Medulla oblongata (tissue), 1 donor: Measurements from ENCODE around the gene TCAP.

ENCODE experiments used
- DNase-seq: peaks from one replicate; pipeline ENCODE4 v3.0.0-alpha.2; 2015; ENCODE audit errors: extremely low spot score

TCAP gene

DNA sequence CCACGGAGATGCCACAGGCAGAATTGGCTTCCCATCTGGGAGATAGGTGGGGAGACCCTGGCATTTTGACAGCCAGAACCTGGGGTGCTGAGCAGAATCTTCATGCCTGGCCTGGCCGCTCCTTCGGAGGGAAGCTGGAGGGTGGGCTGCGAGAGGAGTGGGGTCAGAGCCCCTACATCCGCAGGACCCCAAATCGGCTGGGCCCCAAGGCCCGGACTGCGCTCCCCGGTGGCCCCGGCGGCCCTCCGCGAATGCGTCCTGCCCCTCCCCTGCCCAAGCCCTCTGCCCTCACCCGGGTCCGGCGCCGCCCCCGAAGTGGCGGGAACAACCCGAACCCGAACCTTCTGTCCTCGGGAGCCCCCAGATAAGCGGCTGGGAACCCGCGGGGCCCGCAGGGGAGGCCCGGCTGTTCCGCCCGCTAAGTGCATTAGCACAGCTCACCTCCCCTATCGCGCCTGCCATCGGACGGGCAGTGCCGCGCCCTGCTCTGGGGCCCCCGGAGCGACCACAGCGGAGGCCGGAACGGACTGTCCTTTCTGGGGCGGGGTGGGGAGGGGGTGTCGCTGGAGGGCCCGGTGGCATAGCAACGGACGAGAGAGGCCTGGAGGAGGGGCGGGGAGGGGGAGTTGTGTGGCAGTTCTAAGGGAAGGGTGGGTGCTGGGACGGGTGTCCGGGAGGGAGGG lies 2.3 kb downstream of the TCAP start:
- DNase-seq = no peak

DNA sequence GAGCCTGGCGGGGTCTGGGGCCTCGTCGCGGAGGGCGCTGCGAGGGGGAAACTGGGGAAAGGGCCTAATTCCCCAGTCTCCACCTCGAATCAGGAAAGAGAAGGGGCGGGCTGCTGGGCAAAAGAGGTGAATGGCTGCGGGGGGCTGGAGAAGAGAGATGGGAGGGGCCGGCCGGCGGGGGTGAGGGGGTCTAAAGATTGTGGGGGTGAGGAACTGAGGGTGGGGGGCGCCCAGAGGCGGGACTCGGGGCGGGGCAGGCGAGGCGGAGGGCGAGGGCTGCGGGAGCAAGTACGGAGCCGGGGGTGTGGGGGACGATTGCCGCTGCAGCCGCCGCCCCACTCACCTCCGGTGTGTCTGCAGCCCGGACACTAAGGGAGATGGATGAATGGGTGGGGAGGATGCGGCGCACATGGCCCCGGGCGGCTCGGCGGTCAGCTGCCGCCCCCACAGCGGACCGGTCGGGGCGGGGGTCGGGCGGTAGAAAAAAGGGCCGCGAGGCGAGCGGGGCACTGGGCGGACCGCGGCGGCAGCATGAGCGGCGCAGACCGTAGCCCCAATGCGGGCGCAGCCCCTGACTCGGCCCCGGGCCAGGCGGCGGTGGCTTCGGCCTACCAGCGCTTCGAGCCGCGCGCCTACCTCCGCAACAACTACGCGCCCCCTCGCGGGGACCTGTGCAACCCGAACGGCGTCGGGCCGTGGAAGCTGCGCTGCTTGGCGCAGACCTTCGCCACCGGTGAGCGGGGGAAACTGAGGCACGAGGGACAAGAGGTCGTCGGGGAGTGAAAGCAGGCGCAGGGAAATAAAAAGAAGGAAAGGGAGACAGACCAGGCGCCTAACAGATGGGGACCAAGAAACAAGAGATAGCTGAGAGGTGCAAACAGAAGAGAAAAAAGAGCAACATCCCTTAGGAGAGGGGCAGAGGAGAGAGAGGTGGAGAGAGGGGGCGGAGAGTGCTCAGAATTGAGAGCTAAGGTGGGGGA lies 3.1 kb downstream of the TCAP start, which contains the start of gene PNMT:
Gene PNMT (plus strand): TSS at position 509 of the 980 bp plus-strand sequence. CDS start 23 bp downstream, at position 532.
- DNase-seq = peak; percentile 31

DNA sequence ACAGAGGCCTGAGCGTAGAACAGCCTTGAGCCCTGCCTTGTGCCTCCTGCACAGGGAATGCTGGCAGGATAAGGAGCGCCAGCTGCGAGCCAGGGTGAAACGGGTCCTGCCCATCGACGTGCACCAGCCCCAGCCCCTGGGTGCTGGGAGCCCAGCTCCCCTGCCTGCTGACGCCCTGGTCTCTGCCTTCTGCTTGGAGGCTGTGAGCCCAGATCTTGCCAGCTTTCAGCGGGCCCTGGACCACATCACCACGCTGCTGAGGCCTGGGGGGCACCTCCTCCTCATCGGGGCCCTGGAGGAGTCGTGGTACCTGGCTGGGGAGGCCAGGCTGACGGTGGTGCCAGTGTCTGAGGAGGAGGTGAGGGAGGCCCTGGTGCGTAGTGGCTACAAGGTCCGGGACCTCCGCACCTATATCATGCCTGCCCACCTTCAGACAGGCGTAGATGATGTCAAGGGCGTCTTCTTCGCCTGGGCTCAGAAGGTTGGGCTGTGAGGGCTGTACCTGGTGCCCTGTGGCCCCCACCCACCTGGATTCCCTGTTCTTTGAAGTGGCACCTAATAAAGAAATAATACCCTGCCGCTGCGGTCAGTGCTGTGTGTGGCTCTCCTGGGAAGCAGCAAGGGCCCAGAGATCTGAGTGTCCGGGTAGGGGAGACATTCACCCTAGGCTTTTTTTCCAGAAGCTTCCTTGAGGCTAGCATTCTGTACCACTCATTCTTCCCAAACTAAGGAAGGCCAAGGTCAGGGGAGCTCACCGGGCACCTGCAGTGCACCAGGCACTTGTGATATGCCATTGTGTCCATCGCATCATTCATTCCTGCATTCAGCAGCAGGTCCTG lies 5.0 kb downstream of the TCAP start:
- DNase-seq = no peak

DNA sequence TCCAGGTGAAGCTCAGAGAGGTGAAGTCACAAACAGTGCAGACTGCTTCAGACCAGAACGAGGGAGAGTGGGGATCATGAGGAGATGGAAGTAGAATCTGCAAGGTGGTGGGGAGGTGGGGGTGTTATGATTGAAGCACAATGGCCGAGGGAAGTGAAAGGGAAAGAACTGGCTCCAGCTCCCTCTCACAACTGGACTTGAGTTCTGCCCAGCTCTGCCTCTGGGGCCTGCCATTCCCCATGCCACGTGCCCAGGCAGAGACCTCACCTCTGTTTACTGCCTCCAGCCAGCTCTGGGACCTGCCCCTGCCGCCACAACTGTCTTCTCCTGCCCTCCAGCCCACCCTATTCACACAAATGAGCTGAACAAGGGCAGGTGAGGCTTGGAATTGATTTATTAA lies 5.6 kb downstream of the TCAP start:
- DNase-seq = no peak

DNA sequence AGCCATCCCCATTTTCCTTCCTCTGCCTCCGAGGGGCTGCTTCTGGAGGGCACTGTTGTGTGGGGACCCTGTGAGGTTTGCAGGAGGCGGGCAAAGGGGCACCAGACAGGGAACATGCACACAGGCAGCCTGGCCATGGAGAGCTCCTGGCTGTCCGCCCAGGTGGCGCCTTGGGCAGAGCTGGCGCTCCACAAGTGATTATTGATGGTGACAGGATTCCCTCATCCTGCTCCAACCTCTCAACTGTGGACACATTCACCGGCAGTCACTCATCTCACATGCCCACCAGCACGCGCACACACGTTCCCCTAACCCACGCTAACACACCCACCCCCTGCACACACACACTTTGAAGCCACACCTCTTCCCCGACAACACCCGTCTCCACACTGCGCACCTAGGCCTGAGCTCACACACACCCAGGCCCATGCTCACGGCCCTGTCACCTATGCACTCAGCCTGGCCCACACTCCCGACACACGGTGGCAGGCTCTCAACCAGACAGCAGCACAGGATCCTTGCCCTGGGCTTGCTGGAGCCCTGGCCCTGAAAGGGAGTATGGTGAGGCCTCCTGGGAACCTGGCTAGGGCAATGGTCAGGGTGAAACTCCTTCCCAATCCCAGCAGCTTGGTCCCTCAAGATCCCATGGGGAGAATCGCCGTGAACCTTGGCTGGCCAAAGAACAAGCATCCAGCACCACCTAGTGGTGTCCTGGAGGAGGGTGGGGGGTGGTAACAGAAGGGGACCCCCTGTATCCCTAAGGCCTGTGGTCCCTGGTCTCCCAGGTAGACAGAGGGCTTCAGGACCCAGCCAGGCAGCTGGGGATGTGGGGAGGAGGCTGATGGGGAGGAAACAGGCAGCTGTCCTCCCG lies 6.7 kb downstream of the TCAP start:
- DNase-seq = peak; percentile 60

DNA sequence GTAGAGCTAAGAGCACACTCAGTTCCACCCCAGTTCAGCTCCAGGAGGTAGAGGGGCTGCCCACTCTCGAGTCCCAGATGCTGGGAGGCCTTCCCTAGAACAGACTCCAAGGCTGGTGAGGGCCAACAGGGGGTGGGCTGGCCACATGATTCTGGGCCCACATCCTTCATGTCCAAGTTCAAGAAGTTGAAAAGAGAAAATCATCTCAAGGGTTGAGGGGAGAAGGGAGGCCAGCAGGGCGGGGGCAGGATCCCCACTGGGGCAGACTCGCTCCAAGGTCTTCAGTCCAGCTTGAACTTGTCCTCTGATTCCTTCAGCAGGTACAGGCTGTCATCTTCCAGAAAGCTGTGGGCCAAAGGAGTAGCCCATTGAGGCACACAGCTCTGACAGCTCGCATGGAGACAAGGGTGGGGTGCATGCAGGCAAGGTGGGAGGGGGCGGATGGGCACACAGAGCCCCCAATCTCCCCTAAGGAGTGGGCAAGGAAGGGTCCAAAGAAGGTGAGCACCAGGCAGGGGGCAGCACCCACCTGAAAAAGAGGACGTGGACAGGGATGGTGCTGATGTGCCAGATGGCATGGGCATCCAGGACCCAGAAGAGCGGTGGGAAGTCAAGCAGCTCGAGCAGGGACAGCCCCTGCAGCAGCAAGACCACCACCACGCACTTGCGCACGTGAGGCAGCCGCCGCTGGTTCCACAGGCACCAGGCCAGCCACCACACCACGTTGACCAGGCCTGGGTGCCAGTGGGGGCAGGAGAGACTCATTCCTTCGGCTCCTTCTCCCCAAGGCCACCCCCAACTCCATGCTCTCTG lies 7.6 kb downstream of the TCAP start:
- DNase-seq = no peak

DNA sequence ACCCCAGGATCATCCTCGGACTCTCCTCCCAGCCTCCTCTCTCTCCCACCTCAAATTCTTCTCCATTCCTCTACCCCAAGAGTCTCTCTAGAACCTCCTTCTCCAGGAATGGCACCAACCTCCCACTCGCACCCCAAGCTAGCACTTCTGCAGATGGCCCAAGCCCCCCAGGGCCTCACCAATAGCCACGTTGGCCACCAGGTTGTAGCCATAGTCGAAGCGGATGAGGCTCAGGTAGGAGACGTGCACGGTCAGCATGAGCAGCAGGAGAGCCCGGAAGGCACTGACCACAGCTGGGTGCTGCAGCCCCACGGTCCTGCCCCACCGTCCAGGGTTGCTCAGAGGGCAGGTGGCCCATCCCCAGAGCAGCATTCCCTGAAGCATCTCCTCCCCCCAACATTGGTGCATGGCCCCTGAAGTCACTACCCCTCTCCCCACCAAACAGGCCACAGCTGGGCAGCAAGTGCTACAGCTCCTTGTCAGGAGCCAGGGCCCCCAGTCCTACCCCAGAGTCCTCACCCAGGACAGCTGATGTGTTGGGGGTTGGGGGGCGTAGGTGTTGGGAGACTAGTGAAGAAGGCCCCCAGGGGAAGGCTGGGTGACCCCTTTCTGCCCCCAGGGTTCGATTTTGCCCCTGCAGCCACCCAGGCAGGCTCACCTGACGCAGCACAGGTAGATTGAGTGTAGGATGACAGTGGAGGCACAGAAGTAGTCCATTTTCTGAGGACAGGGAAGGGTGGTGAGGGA lies 8.4 kb downstream of the TCAP start:
- DNase-seq = no peak

DNA sequence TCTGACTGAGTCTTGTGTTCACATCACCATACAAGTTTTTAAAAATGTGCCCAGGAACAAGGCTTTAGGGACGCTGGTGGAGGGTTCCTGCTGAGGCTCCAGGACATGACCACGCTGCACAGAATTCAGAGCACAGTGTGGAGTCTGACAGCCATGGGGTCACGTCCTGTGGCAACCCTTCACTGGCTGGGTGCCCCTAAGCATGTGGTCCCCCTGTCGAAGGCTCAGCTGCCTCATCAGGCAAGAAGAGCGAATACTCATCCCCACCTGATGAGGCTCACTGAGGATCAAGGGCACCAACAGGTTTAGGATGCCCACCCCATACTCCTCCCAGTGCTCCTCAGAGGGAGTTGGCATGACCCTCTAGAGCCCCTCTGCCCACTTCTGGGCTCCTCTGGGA lies 9.0 kb downstream of the TCAP start:
- DNase-seq = no peak

DNA sequence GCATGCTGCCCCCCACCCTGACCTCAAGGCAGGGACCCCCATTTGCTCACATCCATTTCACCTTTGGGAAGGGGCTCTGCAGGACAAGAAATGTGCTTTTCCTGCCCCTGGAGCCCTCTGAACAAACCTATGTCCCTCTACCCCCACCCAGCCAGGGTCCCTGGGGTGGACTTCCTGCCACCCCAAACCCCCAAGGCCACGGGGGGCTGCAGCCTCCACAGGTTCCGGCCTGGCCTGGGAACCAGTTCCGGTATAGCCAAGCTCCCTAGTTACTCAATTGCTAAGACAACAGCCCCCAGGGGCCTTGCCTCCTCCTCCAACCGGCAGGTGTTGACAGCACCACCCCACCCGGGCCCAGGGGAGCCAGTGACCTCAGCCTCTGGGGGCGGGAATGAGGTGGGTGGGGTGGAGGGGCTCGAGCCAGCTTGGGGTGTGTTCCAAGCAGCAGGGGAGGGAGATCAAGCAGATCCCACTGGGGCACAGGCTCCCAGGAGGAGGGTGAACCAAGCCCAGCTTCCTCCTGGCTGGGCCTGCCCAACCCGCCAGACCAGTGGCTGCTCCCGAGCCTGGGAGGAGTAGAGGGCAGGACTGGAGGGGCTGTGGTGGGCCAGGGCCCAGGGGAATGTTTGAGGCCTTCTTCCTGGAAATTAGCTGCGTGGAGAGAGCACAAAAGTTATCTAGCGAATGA lies 9.7 kb downstream of the TCAP start:
- no peak for DNase-seq

DNA sequence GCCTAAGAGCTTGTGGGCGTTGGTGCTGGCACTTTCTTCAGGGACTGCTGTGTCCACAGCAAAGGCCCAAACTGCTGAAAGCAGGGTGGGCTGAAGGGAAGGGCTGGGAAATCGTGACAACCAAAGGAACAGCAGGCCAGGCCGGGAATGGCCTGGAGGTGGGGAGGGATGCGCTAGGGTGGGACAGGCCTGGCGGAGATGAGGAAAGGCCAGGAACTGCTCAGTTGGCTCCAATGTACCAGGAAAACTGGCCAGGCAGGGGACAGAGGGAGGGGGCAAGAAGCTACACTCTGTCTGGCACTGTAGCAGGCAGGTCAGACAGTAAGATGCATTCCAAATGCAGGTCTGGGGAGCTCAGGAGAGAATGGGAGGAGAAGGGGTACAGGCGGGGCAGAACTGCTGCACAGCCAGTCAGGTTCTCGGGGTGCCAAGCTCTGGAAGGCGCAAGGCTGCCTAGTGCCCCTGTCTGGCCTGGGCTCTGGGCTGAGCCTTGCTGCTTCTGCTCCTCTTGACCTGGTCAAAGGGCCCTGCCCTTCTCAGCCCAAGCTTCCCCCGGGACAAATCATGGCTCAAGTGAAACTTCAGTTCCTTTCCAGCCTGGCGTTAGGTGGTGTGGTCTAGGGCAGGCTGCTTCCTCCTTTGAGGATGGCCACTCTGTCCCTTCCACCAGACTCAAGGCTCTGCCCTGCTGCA lies 10.4 kb downstream of the TCAP start:
- no peak for DNase-seq

DNA sequence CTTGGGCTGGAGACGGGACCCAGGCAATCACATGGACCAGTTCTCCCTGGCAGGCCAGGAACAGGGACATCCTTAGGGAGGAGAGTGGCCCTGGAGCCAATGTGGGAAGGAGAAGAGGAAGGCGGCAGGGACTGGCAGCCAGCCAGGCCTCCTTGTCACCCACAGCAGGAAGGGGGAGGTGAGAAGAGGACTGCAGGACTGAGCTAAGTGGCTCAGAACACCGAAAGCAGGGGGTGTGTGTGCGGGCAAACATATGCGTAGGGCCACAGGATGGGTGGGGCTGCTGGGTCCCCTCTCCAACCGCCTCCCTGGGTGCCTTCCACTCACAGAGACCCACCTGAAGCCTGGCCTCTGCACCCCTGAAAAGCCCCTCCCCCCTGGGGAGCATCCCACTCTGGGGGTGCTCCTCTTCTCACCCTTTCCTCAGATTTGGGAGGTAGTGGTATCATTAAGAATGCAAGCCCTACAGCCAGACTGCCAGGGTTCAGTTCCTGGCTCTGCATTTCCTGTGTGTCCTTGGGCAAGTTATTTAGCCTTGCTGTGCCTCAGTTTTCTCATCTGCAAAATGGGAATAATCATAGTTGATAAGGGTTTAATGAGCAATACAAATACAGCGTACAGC lies 11.2 kb downstream of the TCAP start:
- DNase-seq = peak; percentile 54

DNA sequence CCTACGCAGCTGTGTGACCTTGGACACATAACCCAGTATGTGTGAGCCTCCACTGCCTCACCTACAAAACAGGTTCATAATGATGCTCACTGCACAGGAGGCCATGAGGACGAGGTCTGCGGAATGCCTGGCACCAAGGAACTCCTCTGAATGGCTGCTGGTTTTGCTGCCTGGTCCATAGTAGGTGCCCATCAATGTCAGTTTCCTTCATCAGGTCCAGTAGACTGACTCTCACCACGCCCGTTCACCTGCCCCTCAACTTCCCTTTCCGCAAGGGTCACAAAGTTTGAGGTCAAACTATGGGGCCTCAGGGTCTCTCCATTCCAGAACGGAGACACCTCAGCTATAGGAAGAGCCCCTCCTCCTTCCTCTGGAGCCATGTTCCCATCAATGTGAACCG lies 11.9 kb downstream of the TCAP start:
- DNase-seq = no peak

DNA sequence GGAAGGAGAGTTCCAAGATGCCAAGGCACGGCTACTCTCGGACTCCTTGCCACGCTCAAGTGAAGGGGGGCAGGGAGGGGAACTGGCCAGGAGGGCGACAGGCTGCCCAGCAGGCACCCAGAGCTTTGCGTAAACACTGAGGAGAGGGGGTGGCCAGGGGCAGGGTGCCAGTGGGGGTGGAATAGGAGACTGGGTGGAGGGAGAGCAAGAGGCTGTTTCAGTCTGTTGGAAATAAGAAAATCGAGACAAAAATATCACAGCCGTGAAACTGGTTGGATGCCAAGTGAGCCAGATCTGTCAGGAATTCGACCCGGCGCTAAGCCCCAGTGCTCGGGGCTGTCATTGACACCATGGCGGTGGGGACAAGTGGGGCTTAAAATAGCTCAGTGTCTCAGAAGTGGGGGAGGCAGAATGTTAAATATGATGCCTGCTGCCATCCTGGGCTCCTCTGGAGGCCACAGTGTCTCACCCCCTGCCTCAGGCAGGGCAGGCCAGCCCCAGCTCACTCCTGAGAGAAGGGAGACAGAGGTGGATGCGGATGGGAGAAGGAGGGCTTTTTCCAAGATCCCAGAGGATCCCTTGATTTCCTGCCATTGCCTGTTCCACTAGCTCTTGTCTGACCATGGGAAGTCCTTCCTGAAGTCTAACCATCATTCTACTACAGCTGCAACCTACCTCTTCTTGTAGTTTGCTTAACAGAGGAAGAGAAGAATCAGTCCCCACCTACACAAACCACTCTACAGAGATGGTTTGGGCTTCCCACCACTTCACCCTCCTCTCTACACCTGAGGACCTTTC lies 12.6 kb downstream of the TCAP start:
- no peak for DNase-seq

DNA sequence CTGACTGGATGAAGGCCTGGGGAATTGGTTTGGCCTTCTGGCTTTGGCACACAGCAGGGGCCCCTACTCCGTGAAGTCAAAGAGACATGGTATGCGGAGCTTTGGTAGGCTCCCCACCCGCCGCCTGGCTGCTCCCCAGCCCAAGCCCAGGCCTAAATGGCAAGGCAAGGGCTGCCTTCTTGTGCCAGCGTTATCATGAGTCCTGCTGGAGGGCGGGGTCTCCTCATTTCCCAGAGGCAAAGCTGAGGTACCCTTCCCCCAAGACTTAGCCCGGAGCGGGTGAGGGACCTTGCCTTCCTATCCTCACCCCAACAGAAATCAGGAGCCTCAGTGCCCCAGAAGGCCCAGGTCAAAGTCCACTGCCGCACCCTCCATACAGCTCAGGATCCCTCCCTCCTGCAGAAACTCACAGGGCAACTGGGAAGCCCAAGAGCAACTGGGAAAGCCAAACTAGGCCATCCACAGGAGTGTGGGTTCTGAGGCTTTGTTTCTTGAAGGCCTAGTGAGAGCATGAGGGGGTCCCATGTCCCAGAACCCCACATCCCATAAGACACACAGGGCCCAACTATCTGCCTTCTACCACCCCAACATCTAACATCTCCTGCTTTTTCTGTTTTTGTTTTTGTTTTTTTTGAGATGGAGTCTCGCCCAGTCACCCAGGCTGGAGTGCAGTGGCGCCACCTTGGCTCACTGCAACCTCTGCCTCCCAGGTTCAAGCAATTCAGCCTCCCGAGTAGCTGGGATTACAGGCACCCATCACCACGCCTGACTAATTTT lies 13.4 kb downstream of the TCAP start:
- no peak for DNase-seq

DNA sequence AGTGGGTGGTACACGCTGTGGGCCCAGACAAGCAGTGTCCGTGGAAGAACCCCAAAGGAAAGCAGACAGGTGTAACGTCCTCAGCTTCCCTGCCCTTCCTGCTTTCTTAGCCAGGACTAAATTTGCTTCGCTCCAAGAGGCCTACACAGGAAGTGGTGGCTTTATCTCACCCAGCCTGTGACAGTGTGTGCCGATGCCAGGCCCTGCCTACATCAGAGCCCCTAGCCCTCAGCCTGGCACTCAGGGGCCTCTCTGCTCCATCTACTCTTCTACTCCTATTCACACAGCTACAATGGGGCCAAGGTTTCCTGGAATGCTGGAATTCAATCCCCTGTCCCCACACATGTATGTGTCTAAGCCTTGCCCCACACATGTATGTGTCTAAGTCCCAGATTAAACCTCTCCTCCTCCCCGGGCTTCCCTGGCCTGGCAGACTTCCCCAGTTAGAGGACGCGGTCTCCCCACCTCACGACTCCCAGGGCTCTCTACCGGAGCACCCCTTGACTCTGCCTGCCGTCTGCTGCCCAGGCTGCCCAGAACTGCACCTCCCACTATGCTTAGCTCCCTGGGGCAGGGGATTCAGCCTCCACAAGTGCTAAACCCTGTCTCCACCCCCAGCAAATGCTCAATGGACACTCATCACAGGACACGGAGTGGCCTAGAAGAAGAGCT lies 14.5 kb downstream of the TCAP start:
- DNase-seq = no peak
